Measurements from ENCODE around the gene ACOT12.

Gene ACOT12

DNA sequence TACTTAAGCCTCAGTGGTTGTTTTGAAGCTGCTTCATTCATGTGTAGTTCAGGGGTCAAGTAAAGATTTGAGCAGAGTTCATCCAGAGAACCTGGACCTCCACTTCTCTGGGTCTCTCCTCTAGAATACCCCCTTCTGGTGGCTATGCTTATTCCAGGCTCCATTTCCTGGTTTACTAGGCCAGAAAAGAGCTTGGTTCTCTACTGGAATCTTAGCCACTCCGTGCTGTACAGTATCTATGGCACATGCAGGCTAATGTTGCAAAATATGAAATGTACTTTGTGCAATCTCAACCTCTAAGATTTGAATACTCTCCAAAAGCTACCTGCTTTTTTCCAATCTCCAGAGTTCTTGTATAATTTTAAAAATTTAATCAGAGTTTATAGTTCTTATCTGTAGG, 110.0 kb downstream of the ACOT12 start:
- no peak for DNase-seq

All from CD4-positive, alpha-beta T cell treated with Interleukin-17A for 4 hours (primary cell).